HG03196 (cell line): ENCODE data around the gene TMEM229A.
"Not testable (repeated sequence)": the region's sequence is repeated elsewhere in the genome, so short reads cannot be mapped to it uniquely, and the experiment has no call there.

Experiments used
- ATAC-seq: cut with Tn5 transposase; IDR thresholded peaks from one replicate; pipeline ENCODE4 v1.9.1; 2021; ENCODE audit not compliant: unreplicated experiment

The TMEM229A gene

DNA sequence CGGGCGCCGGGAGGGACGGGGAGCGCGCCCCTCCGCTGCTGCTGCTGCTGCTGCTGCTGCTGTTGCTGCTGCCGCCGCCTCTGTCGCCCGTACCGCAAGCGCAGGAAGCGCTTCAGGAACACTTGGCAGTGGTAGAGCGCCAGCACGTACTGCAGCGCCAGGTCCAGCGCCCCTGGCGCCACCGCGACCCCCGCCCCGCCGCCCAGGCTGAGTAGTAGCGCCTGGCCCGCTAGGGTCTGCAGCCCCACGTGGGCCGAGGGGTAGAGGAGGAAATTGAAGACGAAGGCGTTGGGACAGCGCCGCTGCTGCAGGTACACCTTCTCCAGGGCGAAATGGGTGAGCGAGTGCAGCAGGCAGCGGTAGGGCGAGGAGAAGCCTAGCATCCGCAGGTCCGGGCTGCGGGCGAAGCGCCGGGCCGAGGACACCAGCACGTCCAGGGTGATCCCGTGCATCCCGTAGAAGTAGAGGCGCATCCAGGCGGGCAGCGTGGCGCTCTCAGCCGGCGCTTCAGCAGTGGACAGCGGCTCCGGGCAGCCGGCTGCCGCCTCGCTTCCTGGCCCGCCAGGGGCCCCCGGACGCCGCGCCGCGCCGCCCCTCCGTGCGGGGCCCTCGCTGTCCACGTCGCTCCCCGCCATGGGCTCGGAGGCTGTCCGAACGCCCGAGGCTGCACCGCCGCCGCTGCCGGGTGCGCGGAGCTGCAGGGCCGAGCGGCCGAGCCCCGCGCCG is at the start of gene TMEM229A:
TSS of gene TMEM229A (minus strand) at position 699 of the 726 bp plus-strand sequence. CDS start at position 635, 64 bp downstream.
- ATAC-seq = no peak

DNA sequence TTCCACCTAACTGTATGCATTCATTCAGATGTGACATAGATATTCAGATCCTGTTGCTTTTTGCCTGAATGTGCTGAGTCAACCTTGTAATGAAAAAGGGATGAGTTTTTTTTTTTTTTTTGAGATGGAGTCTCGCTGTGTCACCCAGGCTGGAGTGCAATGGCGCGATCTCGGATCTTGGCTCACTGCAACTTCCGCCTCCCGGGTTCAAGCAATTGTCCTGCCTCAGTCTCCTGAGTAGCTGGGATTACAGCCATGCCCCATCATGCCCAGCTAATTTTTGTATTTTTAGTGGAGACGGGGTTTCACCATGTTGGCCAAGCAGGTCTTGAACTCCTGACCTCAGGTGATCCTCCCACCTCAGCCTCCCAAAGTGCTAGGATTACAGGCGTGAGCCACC is 49.4 kb upstream of the TMEM229A start:
- ATAC-seq = not testable (repeated sequence)

DNA sequence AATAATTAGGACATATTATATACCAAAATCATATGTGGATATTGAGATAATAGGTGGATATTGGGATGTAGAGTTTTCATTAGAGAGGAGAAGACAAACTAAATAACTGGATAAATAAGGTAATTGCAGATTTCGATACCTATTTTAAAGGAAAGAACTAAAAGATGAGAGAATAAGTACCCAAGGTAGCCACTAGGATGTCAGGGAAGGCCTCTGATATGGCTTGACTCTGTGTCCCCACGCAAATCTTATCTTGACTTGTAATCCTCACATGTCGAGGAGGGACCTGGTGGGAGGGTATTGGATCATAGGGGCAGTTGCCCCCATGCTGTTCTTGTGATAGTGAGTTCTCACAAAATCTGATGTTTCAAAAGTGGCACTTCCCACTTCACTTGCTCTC is 44.7 kb upstream of the TMEM229A start:
- ATAC-seq = no peak

DNA sequence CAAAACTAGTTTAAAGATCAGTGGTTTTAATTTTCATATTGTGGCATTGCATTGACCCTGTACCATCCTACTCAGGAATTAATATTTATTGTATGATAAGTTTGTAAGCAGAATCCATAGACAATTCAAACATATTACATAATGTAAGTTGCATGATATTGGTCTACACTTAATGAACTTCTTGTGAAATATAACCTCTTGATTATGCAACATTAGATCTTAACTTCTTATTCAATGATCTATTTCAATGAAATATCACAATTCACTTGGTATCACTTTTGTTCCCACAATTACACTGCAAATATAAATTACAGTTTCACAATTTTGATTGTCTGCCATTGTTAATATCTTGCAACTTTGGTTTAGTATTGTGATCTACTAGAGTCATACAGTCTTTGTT is 44.0 kb upstream of the TMEM229A start:
- ATAC-seq = no peak

DNA sequence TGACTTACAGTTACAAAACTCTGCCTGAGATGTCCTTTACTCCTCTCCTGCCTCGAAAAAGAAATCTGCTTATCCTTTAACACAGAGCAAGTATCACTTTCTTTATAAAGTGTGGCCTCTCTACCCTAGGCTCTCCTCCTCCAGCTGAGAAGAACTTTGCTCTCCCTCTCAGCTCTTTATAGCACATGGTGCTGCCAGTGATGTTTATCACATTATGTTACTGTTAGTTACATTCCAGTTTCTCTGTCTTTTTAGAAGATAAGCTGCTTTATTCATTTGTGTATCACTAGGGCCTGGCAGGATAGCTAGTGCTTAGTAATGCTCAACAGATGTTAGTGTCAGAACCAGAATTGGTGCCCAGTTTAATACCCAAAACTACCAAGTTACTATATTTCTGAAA is 41.1 kb upstream of the TMEM229A start:
- no peak for ATAC-seq

DNA sequence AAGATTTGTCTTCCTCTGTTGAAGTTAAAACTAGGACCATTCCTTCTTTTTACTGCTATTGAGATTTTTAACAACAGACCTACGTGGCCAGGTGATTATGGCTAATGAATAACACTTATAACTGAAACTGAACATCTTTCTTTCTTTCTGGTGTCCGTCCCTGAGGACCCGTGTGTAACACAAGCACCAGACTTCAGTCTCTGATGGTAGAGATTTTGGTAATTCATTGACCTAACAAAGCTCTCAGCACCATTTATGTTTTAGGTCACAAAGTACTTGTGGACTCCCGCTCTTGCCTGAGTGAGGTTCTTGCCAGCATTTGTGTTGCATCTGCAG is 40.4 kb upstream of the TMEM229A start:
- ATAC-seq = no peak

DNA sequence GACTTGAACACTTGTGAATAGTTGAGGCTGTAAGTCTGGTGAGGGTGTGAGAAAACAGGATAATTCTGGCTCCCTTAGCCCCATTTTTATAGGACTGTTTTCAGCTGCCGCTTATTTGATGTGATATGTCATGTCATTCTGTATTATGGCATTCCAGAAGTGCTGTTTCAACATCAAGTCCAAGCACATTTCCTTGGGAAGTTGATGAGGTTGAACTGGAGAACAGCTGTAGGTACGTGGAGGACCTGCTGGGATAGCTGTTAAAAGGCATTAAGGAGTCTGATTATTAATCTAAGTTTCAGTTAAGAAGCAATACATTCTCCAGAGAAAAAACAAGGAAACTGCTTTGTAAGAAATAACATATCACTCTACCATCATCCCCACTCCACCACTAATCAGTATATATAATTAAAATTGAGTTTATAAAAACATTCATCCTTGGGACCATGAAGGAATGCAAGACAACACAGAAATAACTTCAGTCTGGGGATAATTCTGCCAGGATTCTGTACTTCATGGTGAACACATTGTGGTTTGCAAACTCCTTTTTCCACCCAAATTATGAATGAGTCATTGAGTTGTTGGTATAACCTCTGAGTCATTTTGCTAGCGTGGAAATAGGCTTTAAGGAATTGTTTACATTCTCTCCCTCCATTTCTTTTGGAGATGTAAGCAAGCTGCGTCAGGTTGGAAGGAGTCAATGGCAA is 39.9 kb upstream of the TMEM229A start:
- no peak for ATAC-seq

DNA sequence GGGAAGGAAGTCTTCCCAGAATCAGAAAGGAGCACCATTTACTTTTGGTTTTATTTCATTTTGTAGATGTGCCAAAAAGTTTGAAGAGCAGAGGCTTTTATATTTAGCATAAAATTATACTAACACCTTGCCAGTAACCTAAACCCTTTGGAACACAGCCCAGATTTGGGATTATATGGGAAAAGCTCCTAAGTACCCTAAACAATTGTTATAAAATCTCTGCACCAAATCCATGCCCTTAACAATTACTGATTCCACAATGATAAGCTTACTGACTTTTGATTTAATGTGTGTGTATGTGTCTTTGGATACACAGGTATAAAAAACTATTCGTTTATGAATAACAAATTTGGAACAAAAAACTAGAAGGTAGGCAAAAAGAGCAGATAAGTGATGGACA is 39.0 kb upstream of the TMEM229A start:
- no peak for ATAC-seq

DNA sequence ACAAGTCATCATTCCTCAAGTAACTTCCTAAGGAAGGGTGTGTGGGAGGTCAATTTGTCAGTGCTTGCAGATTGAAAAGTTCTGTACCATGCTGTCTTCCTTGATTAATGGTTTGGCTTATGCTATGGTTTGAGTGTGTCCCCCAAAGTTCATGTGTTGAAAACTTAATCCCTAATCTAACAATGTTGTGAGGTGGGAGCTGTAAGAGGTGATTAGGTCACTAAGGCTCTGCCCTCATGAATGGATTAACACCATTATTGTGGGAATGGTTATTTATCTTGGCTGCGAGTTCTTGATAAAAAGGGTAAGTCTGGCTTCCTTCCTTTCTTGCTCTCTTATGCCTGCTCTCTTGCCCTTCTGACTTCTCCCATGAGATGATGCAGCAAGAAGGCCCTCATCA is 29.3 kb upstream of the TMEM229A start:
- no peak for ATAC-seq

DNA sequence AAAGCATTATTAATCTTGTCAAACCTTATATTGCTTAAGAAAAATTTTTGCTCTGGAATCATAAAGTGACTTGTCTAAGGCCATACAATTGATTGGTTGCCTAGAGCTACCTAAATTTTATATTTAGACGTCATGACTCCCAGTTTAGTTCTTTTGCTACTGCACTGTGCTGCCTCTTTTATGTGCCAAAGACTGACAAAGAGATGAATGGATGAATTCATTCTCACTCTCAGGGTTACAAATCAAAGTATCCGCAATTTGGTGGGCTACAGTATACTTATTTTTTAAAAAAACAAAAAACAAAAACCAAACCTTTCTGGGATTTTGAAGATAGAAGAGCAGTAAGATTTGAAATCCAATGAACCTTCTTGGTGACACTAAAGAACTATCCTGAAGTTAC is 27.7 kb upstream of the TMEM229A start:
- no peak for ATAC-seq

DNA sequence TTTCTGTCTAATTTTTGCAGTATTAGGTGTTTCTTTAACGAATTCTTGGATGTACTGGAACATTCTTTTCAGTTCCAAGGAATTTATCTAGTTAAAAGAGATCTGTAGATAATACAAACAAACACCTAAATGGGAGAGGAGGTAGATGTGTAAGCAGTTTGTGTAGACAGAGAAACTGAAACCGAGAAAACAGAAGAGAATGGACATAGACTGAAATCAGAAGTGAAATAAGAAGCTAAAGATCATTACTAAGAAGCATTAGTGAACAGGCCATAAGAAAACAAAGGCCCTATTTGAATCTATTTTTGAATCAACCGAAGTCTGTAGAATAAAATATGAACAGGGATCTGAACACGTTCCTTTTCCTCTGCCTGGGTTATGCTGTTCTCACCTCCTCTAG is 26.5 kb upstream of the TMEM229A start:
- peak; percentile 100 for ATAC-seq

DNA sequence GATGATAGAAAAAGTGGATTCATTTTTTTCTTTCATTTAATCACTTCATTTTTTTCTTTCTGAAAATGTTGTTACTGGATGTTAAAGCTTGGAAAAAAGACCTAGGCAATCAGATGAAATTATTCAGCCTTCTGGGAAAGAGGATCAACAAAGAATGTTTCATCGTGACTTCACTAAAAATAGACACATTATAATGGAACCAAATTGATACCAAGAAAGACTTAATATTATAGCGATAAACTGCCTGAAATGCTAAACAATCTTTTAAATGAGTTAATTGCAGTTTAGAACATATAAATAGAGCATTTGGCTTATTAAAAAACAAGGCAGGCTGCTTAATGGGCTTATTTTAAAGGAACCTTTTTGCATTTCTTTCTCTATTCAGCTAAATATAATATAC is 25.6 kb upstream of the TMEM229A start:
- no peak for ATAC-seq

DNA sequence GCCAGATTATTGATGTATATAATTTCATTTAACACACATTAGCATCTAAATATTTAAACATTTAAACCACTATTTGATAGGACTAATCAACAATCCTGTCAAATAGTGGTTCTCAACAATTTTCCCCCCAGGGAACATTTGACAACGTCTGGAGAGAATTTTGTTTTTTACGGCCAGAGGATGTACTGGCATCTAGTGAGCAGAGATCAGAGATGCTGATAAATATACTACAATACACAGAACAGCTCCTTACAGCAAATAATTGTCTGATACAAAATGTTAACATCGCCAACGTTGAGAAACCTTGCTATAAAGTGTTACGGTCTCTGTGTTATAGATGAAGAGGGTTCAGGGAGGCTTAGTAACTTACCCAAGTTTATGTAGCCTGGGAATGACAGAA is 25.0 kb upstream of the TMEM229A start:
- no peak for ATAC-seq

DNA sequence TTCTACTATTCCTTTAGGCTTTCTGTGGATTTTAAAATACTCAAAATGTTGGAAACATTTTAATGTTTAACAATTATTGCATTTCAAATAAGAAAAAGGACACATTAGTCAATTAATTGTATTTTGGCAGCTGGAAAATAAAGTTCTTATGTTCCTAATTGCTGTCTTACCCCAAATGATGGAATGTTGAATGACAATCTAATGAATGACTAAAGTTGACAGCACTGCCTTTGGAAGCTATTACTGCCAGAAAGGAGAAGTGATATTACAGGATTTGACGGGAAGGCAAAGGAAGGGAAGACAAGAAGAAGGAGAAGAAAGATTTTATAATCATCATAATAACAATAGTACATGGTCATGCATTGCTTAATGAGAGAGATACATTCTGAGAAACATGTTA is 23.4 kb upstream of the TMEM229A start:
- ATAC-seq = no peak

DNA sequence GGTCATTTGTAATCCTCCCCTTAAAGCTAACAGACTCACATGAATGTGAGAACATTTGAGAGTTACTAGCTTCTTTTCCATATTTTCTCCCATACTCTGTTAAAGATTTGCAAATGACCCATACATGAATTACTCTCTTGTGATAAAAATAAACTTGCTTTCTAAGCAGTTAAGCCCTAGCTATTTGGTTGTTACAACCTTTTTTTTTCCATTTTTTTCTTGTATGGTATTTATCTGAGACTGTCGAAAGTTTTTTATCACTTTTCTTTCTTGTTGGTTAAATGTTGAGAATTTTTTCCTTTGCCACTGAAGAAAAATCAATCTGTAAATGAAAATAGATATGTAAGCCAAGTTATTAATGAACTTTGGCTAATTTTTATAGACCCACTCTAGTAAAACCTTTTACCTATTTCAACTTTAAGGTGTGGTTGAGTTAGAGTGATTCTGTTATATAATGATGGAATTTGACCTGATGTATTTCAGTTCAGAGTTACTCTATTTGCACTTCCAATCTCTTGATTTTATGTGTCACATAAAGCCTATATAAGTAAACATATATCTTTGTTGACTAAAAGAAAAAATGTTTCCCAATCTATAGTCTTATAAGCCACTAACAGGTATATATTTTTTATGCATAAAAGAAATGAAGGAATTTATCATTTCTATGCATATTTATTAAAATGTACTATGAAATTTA is 19.0 kb upstream of the TMEM229A start:
- ATAC-seq = no peak

DNA sequence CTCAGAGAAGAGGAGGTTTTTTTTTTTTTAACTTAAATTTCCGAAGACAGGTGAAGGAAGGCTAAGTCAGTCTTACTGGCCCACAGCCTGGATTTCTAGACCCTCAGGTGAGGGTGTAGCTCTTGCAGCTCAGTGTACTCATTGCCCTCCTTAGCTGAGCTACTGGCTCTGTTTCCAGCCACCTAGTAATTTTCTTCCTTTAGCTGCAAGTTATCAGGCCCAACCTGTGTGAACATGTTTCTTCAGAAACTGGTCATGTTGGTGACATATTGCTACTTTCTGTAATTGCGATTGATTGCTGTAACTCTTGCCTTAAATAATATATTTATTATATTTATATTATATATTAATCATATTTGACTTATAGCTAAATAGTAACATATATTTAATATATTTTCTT is 10.0 kb upstream of the TMEM229A start:
- ATAC-seq = no peak

DNA sequence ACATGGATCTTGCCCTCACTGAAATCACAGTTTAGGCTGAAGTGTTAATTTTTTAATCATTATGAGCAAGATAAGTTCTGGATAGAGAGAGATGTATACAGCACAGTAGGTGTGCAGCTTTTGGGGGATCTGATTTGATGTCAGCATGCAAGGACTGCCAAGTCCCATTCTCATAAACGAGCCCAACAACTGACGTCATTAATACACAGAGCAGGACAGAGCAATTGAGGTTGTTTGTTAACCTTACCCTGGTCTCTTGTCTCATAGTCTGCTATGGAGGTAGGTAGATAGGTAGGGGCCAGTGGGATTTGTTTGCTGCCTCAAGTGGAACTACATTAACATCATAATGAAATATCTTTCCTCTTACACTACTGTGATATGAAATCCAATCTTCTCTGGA is 8.6 kb upstream of the TMEM229A start:
- ATAC-seq = no peak

DNA sequence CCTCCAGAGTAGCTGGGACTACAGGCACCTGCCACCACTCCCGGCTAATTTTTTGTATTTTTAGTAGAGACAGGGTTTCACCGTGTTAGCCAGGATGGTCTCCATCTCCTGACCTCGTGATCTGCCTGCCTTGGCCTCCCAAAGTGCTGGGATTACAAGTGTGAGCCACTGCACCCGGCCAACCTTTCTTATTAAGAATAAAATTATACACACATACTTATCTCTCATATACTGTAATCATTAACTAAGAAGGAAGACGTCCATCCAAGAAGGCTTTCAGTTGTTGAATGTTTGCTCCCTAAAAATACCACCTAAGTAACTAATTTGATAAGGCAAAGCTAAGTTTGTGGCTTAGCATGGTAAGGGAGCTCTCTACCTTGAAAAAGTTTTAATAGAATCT is 5.0 kb upstream of the TMEM229A start:
- not testable (repeated sequence) for ATAC-seq

DNA sequence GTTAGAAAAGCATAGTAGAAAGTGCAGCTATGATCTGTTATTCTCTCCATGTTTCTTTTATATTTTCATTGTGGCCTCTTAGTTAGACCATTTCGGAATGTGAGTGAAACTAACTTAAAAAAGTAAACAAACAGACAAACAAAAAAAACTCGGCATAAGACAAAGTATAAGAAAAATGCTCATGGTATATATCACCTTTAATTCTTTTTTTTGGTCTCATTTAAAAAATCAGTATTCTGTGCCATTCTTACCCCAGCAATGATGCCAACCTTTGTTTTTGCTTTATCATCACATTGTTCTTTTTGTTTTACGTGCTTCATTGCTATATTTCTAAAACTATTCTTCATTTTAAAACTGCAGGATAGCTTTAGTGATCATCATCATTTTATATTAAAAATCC is 2.8 kb upstream of the TMEM229A start:
- no peak for ATAC-seq

DNA sequence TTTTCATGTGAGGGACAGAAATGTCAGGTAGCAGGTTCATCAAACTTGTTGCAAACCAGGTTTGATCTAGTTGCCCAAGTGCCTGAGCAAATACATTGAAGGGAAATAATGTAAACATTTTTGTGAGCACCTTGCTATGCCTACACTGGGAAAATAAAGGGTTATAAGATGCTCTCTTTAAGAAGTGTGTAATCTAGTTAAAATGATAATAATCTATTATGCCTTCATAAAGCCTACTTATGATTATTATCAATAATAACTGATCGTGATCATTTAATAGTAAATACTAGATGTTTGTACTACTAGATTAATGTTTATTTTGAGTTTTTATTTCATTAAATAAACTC is 1.9 kb upstream of the TMEM229A start:
- no peak for ATAC-seq

DNA sequence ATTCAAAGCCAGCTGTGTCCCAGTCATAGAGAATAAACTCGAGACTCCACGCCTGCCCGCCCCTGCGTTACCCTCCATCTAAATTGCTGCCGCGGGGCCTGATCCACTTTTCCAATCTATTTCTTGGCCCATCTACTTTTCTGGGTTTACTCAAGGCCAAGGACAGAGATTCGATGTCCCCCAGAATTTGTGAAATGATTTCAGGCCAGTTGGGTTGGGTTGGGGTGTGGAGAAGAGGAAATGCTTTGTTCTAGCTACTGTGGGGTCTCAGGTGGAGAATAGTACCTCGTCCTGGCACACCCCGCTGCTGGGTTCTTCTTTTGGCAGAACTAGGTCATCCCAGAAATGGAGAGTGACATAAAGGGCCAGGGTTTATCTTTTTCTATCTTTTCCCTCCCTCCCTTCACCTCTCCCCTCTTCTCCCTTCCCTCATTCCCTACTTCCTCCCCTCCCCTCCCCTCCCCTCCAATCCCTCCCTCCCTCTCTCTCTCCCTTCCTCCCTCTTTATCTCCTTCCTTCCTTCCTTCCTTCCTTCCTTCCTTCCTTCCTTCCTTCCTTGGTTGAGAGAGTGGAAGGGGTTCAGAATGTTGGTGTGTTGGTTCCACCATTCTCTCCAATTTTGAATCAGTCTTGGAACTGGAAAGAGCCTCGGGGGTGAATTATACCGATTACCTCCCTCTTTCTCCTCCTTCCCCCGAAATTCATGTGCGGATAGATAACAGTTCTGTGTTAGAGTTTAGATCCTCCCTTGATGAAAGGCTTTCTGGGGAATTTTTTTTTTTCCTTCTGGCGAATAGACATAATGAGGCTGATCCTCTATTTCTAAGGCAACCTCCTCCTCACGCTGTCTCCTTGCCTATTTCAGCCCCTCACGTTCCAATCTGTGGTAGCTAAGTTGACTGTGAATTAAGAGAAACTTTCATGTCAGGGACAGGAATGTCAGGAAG is 1.2 kb upstream of the TMEM229A start:
- ATAC-seq = no peak
